ENCODE data around the gene HOMER2. TPM values are rescaled to one million over a fixed set of nuclear protein-coding genes. Genes with fewer than 3 reads are reported as not detected.
"Not testable (repeated sequence)": the region's sequence is repeated elsewhere in the genome, so short reads cannot be mapped to it uniquely, and the experiment has no call there.

Gene HOMER2
- total RNA-seq, 1 experiment from 2014 or later = 22.1 TPM

GRCh38 chr15:82911458-82911857 is 41.1 kb downstream of the HOMER2 start:
- no peak for DNase-seq (ENCODE audit: low read depth)
- in situ Hi-C loops (cut with HindIII; ENCODE audit: low pct_unique_long_range_greater_than_20kb, low sequenced_read_pairs) = no loop called here

GRCh38 chr15:82910721-82911120 is 41.8 kb downstream of the HOMER2 start:
- DNase-seq (ENCODE audit: low read depth) = no peak
- in situ Hi-C loops (cut with HindIII; ENCODE audit: low pct_unique_long_range_greater_than_20kb, low sequenced_read_pairs) = no loop called here

GRCh38 chr15:82909080-82909815 is 43.3 kb downstream of the HOMER2 start:
- in situ Hi-C loops (cut with HindIII; ENCODE audit: low pct_unique_long_range_greater_than_20kb, low sequenced_read_pairs) = no loop called here
- DNase-seq (ENCODE audit: low read depth) = peak; percentile 28

- no peak for DNase-seq (ENCODE audit: low read depth)
- in situ Hi-C loops (cut with HindIII; ENCODE audit: low pct_unique_long_range_greater_than_20kb, low sequenced_read_pairs) = no loop called here
Measured at GRCh38 chr15:82907350-82907749, 45.2 kb downstream of the HOMER2 start.

GRCh38 chr15:82904574-82904973 is 47.9 kb downstream of the HOMER2 start:
- DNase-seq (ENCODE audit: low read depth) = no peak
- in situ Hi-C loops (cut with HindIII; ENCODE audit: low pct_unique_long_range_greater_than_20kb, low sequenced_read_pairs) = no loop called here

- in situ Hi-C loops (cut with HindIII; ENCODE audit: low pct_unique_long_range_greater_than_20kb, low sequenced_read_pairs) = no loop called here
- no peak for DNase-seq (ENCODE audit: low read depth)
Measured at GRCh38 chr15:82903511-82903910, 49.0 kb downstream of the HOMER2 start.

- in situ Hi-C loops (cut with HindIII; ENCODE audit: low pct_unique_long_range_greater_than_20kb, low sequenced_read_pairs) = no loop called here
- DNase-seq (ENCODE audit: low read depth) = no peak
Measured at GRCh38 chr15:82901114-82901805, 51.3 kb downstream of the HOMER2 start.

GRCh38 chr15:82900511-82901060 is 51.9 kb downstream of the HOMER2 start:
- no peak for DNase-seq (ENCODE audit: low read depth)
- in situ Hi-C loops (cut with HindIII; ENCODE audit: low pct_unique_long_range_greater_than_20kb, low sequenced_read_pairs) = no loop called here

- in situ Hi-C loops (cut with HindIII; ENCODE audit: low pct_unique_long_range_greater_than_20kb, low sequenced_read_pairs) = no loop called here
- no peak for DNase-seq (ENCODE audit: low read depth)
Measured at GRCh38 chr15:82898961-82899360, 53.6 kb downstream of the HOMER2 start.

GRCh38 chr15:82895983-82896382 is 56.5 kb downstream of the HOMER2 start:
- DNase-seq (ENCODE audit: low read depth) = no peak
- in situ Hi-C loops (cut with HindIII; ENCODE audit: low pct_unique_long_range_greater_than_20kb, low sequenced_read_pairs) = no loop called here

- in situ Hi-C loops (cut with HindIII; ENCODE audit: low pct_unique_long_range_greater_than_20kb, low sequenced_read_pairs) = no loop called here
- no peak for DNase-seq (ENCODE audit: low read depth)
Measured at GRCh38 chr15:82894971-82895520, 57.5 kb downstream of the HOMER2 start.

GRCh38 chr15:82893473-82893872 is 59.0 kb downstream of the HOMER2 start:
- DNase-seq (ENCODE audit: low read depth); in situ Hi-C loops (cut with HindIII; ENCODE audit: low pct_unique_long_range_greater_than_20kb, low sequenced_read_pairs): not testable (repeated sequence)

- DNase-seq (ENCODE audit: low read depth) = no peak
- in situ Hi-C loops (cut with HindIII; ENCODE audit: low pct_unique_long_range_greater_than_20kb, low sequenced_read_pairs) = no loop called here
Measured at GRCh38 chr15:82892573-82892972, 59.9 kb downstream of the HOMER2 start.

- in situ Hi-C loops (cut with HindIII; ENCODE audit: low pct_unique_long_range_greater_than_20kb, low sequenced_read_pairs) = no loop called here
- no peak for DNase-seq (ENCODE audit: low read depth)
Measured at GRCh38 chr15:82890995-82891390, 61.5 kb downstream of the HOMER2 start.

- DNase-seq (ENCODE audit: low read depth) = no peak
- in situ Hi-C loops (cut with HindIII; ENCODE audit: low pct_unique_long_range_greater_than_20kb, low sequenced_read_pairs) = no loop called here
Measured at GRCh38 chr15:82890338-82890994, 62.1 kb downstream of the HOMER2 start.

GRCh38 chr15:82882273-82882928 is 70.1 kb downstream of the HOMER2 start:
- in situ Hi-C loops (cut with HindIII; ENCODE audit: low pct_unique_long_range_greater_than_20kb, low sequenced_read_pairs) = no loop called here
- no peak for DNase-seq (ENCODE audit: low read depth)

- in situ Hi-C loops (cut with HindIII; ENCODE audit: low pct_unique_long_range_greater_than_20kb, low sequenced_read_pairs) = no loop called here
Measured at GRCh38 chr15:82881747-82882146, 70.8 kb downstream of the HOMER2 start.

GRCh38 chr15:82880704-82881103 is 71.8 kb downstream of the HOMER2 start:
- in situ Hi-C loops (cut with HindIII; ENCODE audit: low pct_unique_long_range_greater_than_20kb, low sequenced_read_pairs) = no loop called here
- DNase-seq (ENCODE audit: low read depth) = peak; percentile 17

More at GRCh38 chr15:82881747-82882146, 70.8 kb downstream of the HOMER2 start:
- no peak for DNase-seq (ENCODE audit: low read depth)

Data from Caki2 (cell line).